ENCODE data around the gene EEF1AKMT4. TPM values are rescaled to one million over a fixed set of nuclear protein-coding genes. Genes with fewer than 3 reads are reported as not detected.

EEF1AKMT4 gene

DNA sequence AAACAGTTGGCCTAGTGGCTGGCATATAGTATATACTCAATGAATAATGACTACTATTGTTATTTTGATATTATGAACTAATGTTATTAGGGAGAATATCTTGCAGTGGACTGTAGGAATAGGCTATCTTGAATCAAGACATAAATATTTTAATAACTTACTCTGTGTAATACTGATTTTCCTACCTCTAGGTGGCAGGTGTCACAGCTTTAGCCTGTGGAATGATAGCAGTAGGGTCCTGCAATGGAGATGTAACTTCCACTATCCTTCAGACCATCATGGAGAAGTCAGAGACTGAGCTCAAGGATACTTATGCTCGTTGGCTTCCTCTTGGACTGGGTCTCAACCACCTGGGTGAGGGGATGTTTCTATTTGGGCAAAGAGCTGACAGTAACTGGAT lies 56.1 kb downstream of the EEF1AKMT4 start:
- H3K27me3 ChIP-seq (ENCODE audit: insufficient read depth, poor library complexity, severe bottlenecking) = no peaks in the 10 kb centered on the region
- DNase-seq (ENCODE audit: low read depth in 1 of 2, low spot score in 1 of 2) = no peak
- no peak for TF ChIP-seq SPI1 (IDR thresholded peaks at IDR 0.05; ENCODE audit: borderline replicate concordance, low read depth)
- TF ChIP-seq POLR2AphosphoS5 (IDR thresholded peaks at IDR 0.05; ENCODE audit: low read depth) = no peak
- TF ChIP-seq, protein P1, sequence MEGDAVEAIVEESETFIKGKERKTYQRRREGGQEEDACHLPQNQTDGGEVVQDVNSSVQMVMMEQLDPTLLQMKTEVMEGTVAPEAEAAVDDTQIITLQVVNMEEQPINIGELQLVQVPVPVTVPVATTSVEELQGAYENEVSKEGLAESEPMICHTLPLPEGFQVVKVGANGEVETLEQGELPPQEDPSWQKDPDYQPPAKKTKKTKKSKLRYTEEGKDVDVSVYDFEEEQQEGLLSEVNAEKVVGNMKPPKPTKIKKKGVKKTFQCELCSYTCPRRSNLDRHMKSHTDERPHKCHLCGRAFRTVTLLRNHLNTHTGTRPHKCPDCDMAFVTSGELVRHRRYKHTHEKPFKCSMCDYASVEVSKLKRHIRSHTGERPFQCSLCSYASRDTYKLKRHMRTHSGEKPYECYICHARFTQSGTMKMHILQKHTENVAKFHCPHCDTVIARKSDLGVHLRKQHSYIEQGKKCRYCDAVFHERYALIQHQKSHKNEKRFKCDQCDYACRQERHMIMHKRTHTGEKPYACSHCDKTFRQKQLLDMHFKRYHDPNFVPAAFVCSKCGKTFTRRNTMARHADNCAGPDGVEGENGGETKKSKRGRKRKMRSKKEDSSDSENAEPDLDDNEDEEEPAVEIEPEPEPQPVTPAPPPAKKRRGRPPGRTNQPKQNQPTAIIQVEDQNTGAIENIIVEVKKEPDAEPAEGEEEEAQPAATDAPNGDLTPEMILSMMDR (IDR thresholded peaks at IDR 0.05; ENCODE audit: insufficient read depth, low read length) = peak; percentile 6
- H3K27ac ChIP-seq (replicated peaks) = no peak overlapping the region
- H3K4me3 ChIP-seq (replicated peaks; ENCODE audit: insufficient read depth, low read length) = no peak overlapping the region

DNA sequence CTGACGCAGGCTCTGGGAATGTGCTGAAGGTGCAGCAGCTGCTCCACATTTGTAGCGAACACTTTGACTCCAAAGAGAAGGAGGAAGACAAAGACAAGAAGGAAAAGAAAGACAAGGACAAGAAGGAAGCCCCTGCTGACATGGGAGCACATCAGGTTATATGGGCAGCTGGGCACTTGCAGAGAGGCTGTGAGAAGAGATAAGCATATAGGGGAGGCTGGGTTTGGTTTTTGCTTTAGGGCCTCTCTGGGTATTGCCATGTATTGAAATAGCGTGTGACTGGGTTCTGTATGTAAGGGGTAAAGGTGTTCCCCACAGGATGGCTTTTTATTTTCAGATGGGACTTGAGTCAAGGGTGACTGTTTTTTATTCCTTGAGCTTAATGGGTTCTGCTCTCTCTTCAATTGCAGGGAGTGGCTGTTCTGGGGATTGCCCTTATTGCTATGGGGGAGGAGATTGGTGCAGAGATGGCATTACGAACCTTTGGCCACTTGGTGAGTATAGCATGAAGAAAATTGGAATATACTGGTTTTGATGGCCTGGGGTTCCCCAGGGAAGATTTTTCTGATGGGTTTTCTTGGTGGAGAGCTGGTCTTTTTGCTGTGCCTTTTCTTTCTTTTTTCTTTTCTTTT lies 57.0 kb downstream of the EEF1AKMT4 start:
- TF ChIP-seq, protein P1 (IDR thresholded peaks at IDR 0.05; ENCODE audit: insufficient read depth, low read length) = no peak
- no peak for TF ChIP-seq GABPA (IDR thresholded peaks at IDR 0.05; ENCODE audit: low read depth)
- no peak for TF ChIP-seq SPI1 (IDR thresholded peaks at IDR 0.05; ENCODE audit: borderline replicate concordance, low read depth)
- TF ChIP-seq POLR2AphosphoS5 (IDR thresholded peaks at IDR 0.05; ENCODE audit: low read depth) = no peak
- TF ChIP-seq, protein P2, sequence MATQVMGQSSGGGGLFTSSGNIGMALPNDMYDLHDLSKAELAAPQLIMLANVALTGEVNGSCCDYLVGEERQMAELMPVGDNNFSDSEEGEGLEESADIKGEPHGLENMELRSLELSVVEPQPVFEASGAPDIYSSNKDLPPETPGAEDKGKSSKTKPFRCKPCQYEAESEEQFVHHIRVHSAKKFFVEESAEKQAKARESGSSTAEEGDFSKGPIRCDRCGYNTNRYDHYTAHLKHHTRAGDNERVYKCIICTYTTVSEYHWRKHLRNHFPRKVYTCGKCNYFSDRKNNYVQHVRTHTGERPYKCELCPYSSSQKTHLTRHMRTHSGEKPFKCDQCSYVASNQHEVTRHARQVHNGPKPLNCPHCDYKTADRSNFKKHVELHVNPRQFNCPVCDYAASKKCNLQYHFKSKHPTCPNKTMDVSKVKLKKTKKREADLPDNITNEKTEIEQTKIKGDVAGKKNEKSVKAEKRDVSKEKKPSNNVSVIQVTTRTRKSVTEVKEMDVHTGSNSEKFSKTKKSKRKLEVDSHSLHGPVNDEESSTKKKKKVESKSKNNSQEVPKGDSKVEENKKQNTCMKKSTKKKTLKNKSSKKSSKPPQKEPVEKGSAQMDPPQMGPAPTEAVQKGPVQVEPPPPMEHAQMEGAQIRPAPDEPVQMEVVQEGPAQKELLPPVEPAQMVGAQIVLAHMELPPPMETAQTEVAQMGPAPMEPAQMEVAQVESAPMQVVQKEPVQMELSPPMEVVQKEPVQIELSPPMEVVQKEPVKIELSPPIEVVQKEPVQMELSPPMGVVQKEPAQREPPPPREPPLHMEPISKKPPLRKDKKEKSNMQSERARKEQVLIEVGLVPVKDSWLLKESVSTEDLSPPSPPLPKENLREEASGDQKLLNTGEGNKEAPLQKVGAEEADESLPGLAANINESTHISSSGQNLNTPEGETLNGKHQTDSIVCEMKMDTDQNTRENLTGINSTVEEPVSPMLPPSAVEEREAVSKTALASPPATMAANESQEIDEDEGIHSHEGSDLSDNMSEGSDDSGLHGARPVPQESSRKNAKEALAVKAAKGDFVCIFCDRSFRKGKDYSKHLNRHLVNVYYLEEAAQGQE (IDR thresholded peaks at IDR 0.05; ENCODE audit: insufficient replicate concordance, low read depth) = no peak
- no peak for DNase-seq (ENCODE audit: low read depth in 1 of 2, low spot score in 1 of 2)
- no peak overlapping the region for H3K27ac ChIP-seq (replicated peaks)
- H3K4me3 ChIP-seq (replicated peaks; ENCODE audit: insufficient read depth, low read length) = no peak overlapping the region
- no peaks in the 10 kb centered on the region for H3K27me3 ChIP-seq (ENCODE audit: insufficient read depth, poor library complexity, severe bottlenecking)

DNA sequence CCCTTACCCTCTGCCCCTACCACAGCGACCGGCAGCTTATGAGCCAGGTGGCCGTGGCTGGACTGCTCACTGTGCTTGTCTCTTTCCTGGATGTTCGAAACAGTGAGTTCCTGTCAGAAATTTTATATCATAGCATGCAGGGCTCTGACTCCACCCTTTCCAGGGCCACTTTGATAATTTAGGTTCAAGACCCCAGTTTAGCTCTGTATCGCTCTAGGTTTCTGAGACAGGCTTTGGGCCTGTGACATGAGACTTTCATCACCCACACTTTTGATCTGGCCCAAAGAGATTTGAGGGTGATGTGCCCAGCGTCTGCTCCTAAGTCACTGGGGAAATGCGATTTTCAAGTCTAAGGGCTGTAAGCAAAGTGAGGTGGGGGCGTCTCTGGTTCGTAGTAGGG lies 58.4 kb downstream of the EEF1AKMT4 start:
- DNase-seq (ENCODE audit: low read depth in 1 of 2, low spot score in 1 of 2) = no peak
- Histone ChIP-seq H3K4me3 (replicated peaks; ENCODE audit: insufficient read depth, low read length) (no peak overlapping the region), H3K27ac (replicated peaks) (no peak overlapping the region), H3K27me3 (ENCODE audit: insufficient read depth, poor library complexity, severe bottlenecking) (no peaks in the 10 kb centered on the region)
- TF ChIP-seq, protein P1 (IDR thresholded peaks at IDR 0.05; ENCODE audit: insufficient read depth, low read length) = no peak
- no peak for TF ChIP-seq SPI1 (IDR thresholded peaks at IDR 0.05; ENCODE audit: borderline replicate concordance, low read depth)

Small RNA genes within 50 kb of the gene (microRNA-seq; reads per million reads assigned to microRNA genes)
- not detected for gene MIR1224
